Mammary epithelial cell (primary cell): ENCODE data around the gene ZNF136.

Experiments used
- CTCF ChIP-seq, 2 donors: IDR thresholded peaks in 1 of 2; conservative IDR thresholded peaks in 1 of 2; 2 replicates each; pipeline ENCODE4 v1.5.1; 2011 to 2012; ENCODE audit warnings: inconsistent platforms in 2 of 2, low read length in 2 of 2, mild to moderate bottlenecking in 2 of 2, control low read depth in 1 of 2, low read depth in 1 of 2; ENCODE audit not compliant: insufficient read depth in 1 of 2; ENCODE audit errors: extremely low read depth in 1 of 2
- EZH2 ChIP-seq: IDR thresholded peaks from 2 replicates; pipeline ENCODE4 v1.6.1; 2012; ENCODE audit warnings: low read length, inconsistent platforms, borderline replicate concordance

GRCh38 chr19:12117201-12117970 lies 45.5 kb upstream of the ZNF136 start:
- TF ChIP-seq CTCF (conservative IDR thresholded peaks at IDR 0.05 in 1 of 2, IDR thresholded peaks at IDR 0.05 in 1 of 2; ENCODE audit: extremely low read depth in 1 of 2, insufficient read depth in 1 of 2, low read depth in 1 of 2, low read length in 2 of 2) = no peak
- no peak for TF ChIP-seq EZH2
